Esophagus squamous epithelium (tissue), 4 donors: ENCODE measurements around the gene RACK1.

Experiments used
- CTCF ChIP-seq, 6 experiments: fragments of 450-650 bp in 4 of 6; fragments of 200-600 bp in 2 of 6; sonication (generic) in 2 of 6; IDR thresholded peaks; one replicate each; pipeline ENCODE4 v1.5.1; 2016 to 2019; ENCODE audit warnings: antibody characterized with exemption in 6 of 6, mild to moderate bottlenecking in 4 of 6, moderate library complexity in 4 of 6
- POLR2A ChIP-seq, 4 donors: fragments of 450-650 bp; IDR thresholded peaks; one replicate each; pipeline ENCODE4 v1.6.1; 2017; ENCODE audit warnings: antibody characterized with exemption in 4 of 4, mild to moderate bottlenecking in 4 of 4, moderate library complexity in 3 of 4

DNA sequence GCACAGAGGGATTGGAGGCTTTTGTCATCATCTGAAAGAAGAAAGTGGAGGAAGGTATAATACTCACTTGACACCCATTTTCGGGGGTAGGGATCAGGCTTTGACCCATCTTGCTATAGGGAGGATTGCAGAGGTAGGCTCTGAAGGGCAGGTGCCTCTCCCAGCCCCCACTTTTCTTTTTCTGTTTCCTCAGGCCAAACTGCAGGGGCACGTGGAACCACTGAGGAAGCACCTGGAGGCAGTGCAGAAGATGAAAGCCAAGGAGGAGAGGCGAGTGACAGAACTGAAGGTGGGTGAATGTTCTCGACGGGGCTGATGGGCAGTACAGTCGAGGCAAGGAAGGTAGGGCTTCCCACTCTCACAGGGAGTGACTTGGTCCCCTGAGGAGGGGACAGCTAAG lies 13.2 kb downstream of the RACK1 start:
- TF ChIP-seq CTCF (IDR thresholded peaks at IDR 0.05) = no peak
- TF ChIP-seq POLR2A (IDR thresholded peaks at IDR 0.05) = no peak
